ENCODE results near the gene NSUN2.
"Not testable (repeated sequence)": the region's sequence is repeated elsewhere in the genome, so short reads cannot be mapped to it uniquely, and the experiment has no call there.

Gene NSUN2

GRCh38 chr5:6632888-6633468 lies at the start of gene NSUN2, which contains the start of gene SRD5A1:
NSUN2 (minus strand) TSS chr5:6633044; CDS start chr5:6632979, 65 bp downstream.
SRD5A1 (plus strand) TSS chr5:6633440; CDS start chr5:6633577, 137 bp downstream.
- peak; percentile 85 to 87 for DNase-seq (ENCODE audit: low read depth in 2 of 2)

DNA sequence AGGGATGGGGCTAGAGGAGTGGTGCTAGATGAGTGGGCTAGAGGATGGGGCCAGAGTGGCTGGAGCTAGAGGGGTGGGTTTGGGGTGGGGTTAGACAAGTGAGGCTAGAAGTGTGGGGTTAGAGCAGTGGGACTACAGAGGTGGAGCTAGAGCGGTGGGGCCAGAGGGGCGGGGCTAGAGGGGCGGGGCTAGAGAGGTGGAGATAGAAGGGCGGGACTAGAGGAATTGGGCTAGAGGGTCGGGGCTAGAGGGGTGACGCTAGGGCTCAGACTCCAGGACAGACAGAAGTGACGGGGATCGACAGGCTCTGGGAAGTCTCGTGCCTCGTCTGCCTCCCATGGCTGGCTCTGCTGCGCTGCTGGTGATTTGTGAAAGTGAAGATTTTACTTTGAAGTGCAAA lies 49.4 kb upstream of the NSUN2 start:
- DNase-seq (ENCODE audit: low read depth in 2 of 2): no peak

DNA sequence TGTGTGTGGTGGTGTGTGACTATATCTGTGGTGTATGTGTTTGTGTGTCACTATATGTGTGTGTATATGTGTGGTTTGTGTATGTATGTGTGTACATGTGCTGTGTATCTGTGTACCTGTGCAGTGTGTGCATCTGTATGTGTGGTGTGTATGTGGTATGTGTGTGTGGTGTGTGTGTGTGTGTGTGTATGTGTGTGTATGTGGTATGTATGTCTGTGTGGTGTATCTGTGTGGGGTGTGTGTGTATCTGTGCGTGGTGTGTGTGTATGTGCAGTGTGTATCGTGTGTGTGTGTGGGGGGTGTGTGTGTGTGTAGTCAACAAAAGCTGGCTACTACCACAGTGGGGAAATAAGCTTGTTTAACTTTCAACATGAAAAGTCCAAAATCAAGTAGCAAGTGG lies 48.8 kb upstream of the NSUN2 start:
- no peak for DNase-seq (ENCODE audit: low read depth in 2 of 2)

DNA sequence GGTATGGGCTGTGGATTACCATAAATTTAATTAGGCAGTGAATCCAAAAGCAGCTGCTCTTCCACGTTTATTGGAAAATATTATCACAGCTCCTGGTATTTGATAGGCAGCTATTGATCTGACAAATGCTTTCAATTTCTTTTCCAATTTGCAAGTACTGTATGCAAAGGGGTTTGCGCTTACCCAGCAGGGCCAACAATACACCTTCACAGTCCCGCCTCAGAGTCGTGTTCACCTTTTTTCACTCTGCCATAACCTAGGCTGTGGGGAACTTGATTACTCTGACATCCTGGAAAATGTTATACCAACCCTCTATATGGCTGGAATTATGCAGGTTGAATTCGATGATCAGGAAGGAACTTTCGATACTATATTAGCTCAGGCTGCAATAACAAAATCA lies 48.1 kb upstream of the NSUN2 start:
- no peak for DNase-seq (ENCODE audit: low read depth in 2 of 2)

GRCh38 chr5:6678385-6678784 lies 45.5 kb upstream of the NSUN2 start:
- DNase-seq (ENCODE audit: low read depth in 2 of 2): no peak

GRCh38 chr5:6676702-6677101 lies 43.9 kb upstream of the NSUN2 start:
- DNase-seq (ENCODE audit: low read depth in 2 of 2): no peak

- no peak for DNase-seq (ENCODE audit: low read depth in 2 of 2)
Measured at GRCh38 chr5:6675784-6676491, 43.1 kb upstream of the NSUN2 start.

- DNase-seq (ENCODE audit: low read depth in 2 of 2): no peak
Measured at GRCh38 chr5:6674886-6675285, 42.0 kb upstream of the NSUN2 start.

DNA sequence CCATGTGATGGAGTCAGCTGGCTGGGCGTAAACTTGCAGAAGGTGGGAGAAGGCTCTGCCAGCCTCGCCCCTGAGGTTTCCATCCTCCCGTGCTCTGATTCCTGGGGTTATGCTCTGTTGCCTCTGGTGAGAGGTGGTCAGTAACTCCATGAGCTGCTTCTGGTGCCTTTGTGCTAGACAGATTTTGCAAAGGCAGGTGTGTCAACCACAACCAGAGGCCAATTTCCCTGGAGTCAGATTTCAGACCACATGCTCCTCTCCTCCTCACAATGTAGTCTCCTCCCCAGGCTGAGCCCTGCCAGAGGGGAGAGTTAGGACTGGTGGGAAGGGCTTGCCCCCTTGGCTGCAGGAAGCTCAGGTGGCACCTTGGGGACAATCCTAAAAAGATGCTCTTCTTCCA lies 41.6 kb upstream of the NSUN2 start:
- no peak for DNase-seq (ENCODE audit: low read depth in 2 of 2)

GRCh38 chr5:6673963-6674362 lies 41.1 kb upstream of the NSUN2 start:
- no peak for DNase-seq (ENCODE audit: low read depth in 2 of 2)

DNA sequence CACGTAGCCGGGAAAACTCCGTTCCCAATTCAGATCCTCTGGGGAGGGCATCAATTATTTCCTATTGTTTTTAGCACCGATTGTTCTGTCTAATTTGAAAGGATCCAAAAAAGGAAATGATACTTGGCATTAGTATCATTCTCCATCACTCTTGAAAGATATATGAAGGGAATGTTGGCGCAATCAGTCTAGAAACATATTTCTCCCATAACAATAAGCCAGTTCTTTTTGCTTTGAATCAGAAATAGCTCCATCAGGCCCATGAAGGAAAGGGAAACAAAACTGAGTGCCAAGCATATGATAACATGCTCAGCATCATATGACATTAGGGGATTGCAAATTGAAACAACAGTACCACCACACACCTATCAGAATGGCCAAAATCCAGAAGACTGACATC lies 40.2 kb upstream of the NSUN2 start:
- DNase-seq (ENCODE audit: low read depth in 2 of 2): no peak

- DNase-seq (ENCODE audit: low read depth in 2 of 2): not testable (repeated sequence)
Measured at GRCh38 chr5:6668717-6669116, 35.9 kb upstream of the NSUN2 start.

GRCh38 chr5:6667648-6668047 lies 34.8 kb upstream of the NSUN2 start:
- no peak for DNase-seq (ENCODE audit: low read depth in 2 of 2)

- no peak for DNase-seq (ENCODE audit: low read depth in 2 of 2)
Measured at GRCh38 chr5:6666762-6667161, 33.9 kb upstream of the NSUN2 start.

DNA sequence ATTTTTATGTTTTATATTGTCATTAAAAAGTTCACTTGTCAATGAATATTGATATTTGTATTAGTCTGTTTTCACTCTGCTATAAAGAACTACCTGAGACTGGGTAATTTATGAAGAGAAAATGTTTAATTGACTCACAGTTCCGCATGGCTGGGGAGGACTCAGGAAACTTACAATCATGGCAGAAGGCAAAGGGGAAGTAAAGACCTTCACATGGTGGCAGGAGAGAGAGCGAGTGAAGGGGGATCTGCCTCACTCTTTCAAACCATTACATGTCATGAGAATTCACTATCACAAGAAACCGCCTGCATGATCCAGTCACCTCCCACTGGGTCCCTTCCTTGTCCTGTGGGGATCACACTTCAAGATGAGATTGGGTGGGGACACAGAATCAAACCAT lies 27.8 kb upstream of the NSUN2 start:
- no peak for DNase-seq (ENCODE audit: low read depth in 2 of 2)

DNA sequence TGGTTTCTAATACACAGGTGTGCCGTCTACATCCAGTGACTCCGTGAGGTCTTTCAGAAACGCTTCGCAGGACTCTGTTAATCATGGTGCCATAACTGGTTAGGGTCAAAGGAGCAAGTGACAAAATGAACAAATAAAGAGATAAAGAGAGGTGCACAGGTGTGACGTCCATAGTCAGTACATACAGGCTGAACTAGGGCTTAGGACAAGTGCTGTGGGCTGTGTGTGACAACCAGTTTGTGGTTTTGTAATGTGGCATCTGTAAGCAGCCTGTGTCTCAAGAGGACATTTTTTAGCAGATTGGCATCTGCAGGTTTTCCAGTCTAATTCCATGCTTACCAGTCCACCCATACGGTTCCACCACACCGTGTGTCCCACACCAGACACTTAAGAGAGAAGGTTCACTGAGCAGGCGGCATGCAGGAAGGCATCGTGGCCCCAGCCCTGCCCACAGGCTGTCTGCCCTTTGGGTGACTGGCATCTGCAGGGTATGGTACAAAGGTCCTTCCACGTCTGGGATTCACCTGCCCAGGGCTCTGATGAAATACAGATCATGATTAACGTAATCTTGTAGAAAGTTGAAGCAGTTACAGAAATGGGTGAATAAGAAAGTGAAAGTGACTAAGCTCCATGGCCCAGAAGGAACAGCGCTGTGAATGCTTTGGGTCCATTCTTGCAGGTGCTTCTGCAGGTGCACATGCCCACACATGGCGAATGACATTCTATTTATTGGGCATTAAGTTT lies 27.3 kb upstream of the NSUN2 start:
- no peak for DNase-seq (ENCODE audit: low read depth in 2 of 2)

GRCh38 chr5:6656680-6657079 lies 23.8 kb upstream of the NSUN2 start:
- DNase-seq (ENCODE audit: low read depth in 2 of 2): no peak

- DNase-seq (ENCODE audit: low read depth in 2 of 2): no peak
Measured at GRCh38 chr5:6655432-6655831, 22.6 kb upstream of the NSUN2 start.

- no peak for DNase-seq (ENCODE audit: low read depth in 2 of 2)
Measured at GRCh38 chr5:6652025-6652424, 19.2 kb upstream of the NSUN2 start.

- no peak for DNase-seq (ENCODE audit: low read depth in 2 of 2)
Measured at GRCh38 chr5:6649681-6650080, 16.8 kb upstream of the NSUN2 start.

DNA sequence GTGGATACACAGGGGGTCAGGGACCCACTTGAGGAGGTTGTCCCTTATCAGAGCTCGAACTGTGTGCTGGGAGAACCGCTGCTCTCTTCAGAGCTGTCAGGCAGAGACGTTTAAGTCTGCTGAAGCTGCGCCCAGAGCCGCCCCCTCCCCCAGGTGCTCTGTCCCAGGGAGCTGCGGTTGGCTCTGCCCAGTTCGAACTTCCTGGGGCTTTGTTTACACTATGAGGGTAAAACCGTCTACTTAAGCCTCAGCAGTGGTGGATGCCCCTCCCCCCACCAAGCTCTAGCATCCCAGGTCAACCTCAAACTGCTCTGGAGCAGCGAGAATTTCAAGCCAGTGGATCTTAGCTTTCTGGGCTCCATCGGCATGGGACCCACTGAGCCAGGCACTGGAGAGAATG lies 16.3 kb upstream of the NSUN2 start:
- no peak for DNase-seq (ENCODE audit: low read depth in 2 of 2)

DNA sequence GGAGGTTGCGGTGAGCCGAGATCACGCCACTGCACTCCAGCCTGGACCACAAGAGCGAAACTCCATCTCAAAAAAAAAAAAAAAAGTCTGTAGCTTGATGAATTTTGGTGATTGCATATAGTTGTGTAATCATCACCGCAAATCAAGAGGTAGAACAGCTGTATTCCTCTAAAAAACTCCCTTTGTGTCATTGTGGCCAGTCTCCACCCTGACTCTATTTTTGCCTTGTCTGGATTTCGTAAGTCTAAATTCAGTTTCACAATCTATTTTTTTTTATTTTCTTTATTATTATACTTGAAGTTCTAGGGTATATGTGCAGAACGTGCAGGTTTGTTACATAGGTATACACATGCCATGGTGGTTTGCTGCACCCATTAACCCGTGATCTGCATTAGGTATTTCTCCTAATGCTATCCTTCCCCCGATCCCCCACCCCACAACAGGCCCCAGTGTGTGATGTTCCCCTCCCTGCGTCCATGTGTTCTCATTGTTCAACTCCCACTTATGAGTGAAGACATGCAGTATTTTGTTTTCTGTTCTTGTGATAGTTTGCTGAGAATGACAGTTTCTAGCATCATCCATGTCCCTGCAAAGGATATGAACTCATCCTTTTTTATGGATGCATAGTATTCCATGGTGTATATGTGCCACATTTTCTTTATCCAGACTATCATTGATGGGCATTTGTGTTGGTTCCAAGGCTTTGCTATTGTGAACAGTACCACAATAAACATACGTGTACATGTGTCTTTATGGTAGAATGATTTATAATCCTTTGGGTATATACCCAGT lies 12.9 kb upstream of the NSUN2 start:
- not testable (repeated sequence) for DNase-seq (ENCODE audit: low read depth in 2 of 2)
